Astrocyte (in vitro differentiated cells and primary cell): ENCODE data around the gene SUV39H2.

Experiments used
- CTCF ChIP-seq: IDR thresholded peaks from 2 replicates; pipeline ENCODE4 v1.5.1; 2011; ENCODE audit warnings: low read depth, mild to moderate bottlenecking, inconsistent platforms, low read length, moderate library complexity; ENCODE audit not compliant: insufficient read depth
- EZH2 ChIP-seq: IDR thresholded peaks from 2 replicates; pipeline ENCODE4 v1.6.1; 2012; ENCODE audit warnings: mild to moderate bottlenecking, low read length, inconsistent platforms; ENCODE audit not compliant: insufficient read depth

GRCh38 chr10:14879124-14879927 is 660 bp downstream of the SUV39H2 start:
- no peak for TF ChIP-seq CTCF
- no peak for TF ChIP-seq EZH2
